Measurements from ENCODE around the gene TMEM183A. TPM values are rescaled to one million over a fixed set of nuclear protein-coding genes. Genes with fewer than 3 reads are reported as not detected.
A peak's percentile ranks its signal among the peaks of the same experiment; 100 is the strongest.

TMEM183A gene
- total and polyA plus RNA-seq, 10 of the 15 experiments (the other 5 are each of a cell fraction or from before 2014, with no cell fraction given) = 12.3 to 103 (median 66.3) TPM

DNA sequence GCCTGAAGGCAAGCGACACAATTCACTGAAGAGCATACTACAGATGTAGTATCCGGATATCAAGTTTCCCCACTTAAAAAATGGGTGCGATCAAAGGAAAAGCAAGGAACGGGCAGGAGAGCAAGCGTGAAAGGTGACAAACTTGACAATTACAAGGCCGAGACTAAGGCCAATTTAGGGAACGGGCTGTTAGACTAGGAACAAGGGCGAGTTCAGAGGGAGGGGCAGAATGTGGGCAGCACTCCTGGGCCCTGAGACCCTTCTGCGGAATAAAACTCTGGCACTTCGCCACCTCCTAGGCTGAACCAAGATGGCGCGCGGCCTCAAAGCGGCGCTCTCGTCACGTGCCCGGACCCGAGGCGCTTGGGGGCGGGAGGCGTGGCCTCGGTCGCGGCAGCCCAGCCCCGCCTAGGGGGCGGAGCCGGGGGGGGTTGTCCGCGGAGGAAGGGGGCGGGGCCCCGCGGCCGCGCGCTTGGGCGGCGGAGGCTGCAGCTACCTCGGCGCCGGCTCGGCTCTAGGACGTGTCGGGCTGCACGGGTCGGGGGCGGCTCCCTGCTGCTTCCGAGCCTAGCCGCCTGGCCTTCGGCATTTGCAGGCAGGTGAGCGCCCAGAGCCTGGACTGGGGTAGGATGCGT, 19.0 kb downstream of the TMEM183A start, which contains the start of gene PPFIA4 (continued):
- no peak for TF ChIP-seq PBX3 (IDR thresholded peaks at IDR 0.05; ENCODE audit: insufficient replicate concordance, low read depth, low read length)
- TF ChIP-seq CREM (IDR thresholded peaks at IDR 0.05; ENCODE audit: low read depth) = 0 out of 2 replicates have a peak, but pooled peaks have one; percentile 10

- H3K27ac ChIP-seq (ENCODE audit: control insufficient read depth, insufficient read depth) = no peak overlapping the region
- in situ Hi-C loops (cut with MboI) (no loop called here), intact Hi-C loops (cut with micrococcal nuclease; ENCODE audit: unreplicated experiment) (no loop called here)
- no peaks in the 10 kb centered on the region; a peak in 2 of 4 replicates for H3K27me3 ChIP-seq (replicated peaks in 1 of 2; ENCODE audit: control insufficient read depth in 2 of 2, insufficient read depth in 2 of 2, low read length in 1 of 2)
- BruUV-seq (replicated peaks) = no TSS peak
- no peak for FAIRE-seq
- H3K9me3 ChIP-seq (replicated peaks; ENCODE audit: control insufficient read depth, insufficient read depth, low read length) = no peaks in the 10 kb centered on the region
- no peak for TF ChIP-seq USF2 (IDR thresholded peaks at IDR 0.05; ENCODE audit: borderline replicate concordance, low read depth, low read length)
- TF ChIP-seq, protein P1, sequence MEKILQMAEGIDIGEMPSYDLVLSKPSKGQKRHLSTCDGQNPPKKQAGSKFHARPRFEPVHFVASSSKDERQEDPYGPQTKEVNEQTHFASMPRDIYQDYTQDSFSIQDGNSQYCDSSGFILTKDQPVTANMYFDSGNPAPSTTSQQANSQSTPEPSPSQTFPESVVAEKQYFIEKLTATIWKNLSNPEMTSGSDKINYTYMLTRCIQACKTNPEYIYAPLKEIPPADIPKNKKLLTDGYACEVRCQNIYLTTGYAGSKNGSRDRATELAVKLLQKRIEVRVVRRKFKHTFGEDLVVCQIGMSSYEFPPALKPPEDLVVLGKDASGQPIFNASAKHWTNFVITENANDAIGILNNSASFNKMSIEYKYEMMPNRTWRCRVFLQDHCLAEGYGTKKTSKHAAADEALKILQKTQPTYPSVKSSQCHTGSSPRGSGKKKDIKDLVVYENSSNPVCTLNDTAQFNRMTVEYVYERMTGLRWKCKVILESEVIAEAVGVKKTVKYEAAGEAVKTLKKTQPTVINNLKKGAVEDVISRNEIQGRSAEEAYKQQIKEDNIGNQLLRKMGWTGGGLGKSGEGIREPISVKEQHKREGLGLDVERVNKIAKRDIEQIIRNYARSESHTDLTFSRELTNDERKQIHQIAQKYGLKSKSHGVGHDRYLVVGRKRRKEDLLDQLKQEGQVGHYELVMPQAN (conservative IDR thresholded peaks at IDR 0.05) = 0 out of 2 replicates have a peak, but pooled peaks have one; percentile 72
- TF ChIP-seq SIN3A (IDR thresholded peaks at IDR 0.05; ENCODE audit: low read depth, low read length) = 0 out of 2 replicates have a peak, but pooled peaks have one; percentile 25
- TF ChIP-seq HDGF (IDR thresholded peaks at IDR 0.05) = peak; percentile 31; the same call in 1 of the 2 replicates
- 0 out of 2 replicates have a peak, but pooled peaks have one; percentile 51 for TF ChIP-seq GATAD2B (conservative IDR thresholded peaks at IDR 0.05; ENCODE audit: low read depth)
- TF ChIP-seq LARP7 (IDR thresholded peaks at IDR 0.05) = peak; percentile 60
- TF ChIP-seq CHD4 (IDR thresholded peaks at IDR 0.05) = no peak
- TF ChIP-seq WRNIP1 (IDR thresholded peaks at IDR 0.05; ENCODE audit: borderline replicate concordance, low read depth, low read length) = no peak
- TF ChIP-seq DPF2 (IDR thresholded peaks at IDR 0.05) = peak; percentile 48; the same call in 1 of the 2 replicates
- TF ChIP-seq SMARCA5 (IDR thresholded peaks at IDR 0.05) = 0 out of 2 replicates have a peak, but pooled peaks have one; percentile 6
- no peak for TF ChIP-seq POLR2A (IDR thresholded peaks at IDR 0.05; ENCODE audit: low read depth, low read length)
- ChIA-PET RAD21 (ENCODE audit: unreplicated experiment) (interaction anchor here (0.9 to 1.2 kb wide), 3 partner anchors 20 to 243 kb away, joined by 3 to 7 read pairs (median 4); partner anchors contain the start of gene TMEM183A), SMC1A (ENCODE audit: uncharacterized antibody, unreplicated experiment) (interaction anchor here (0.7 to 1.4 kb wide), 2 partner anchors 8 to 12 kb away, joined by 3 to 7 read pairs; no protein-coding TSS in a partner anchor), POLR2A (interaction anchor here (0.5 to 3.0 kb wide), 5 partner anchors 9 to 611 kb away, joined by 3 to 21 read pairs (median 5); partner anchors contain the start of gene TMEM183A), CTCF (interaction anchor here (0.5 to 4.7 kb wide), 11 partner anchors 10 to 242 kb away, joined by 3 to 52 read pairs (median 4); no protein-coding TSS in a partner anchor)
- peaks cover 2% of the 10 kb centered on the region; the same call in 1 of the 2 replicates for H3K79me2 ChIP-seq (ENCODE audit: control insufficient read depth, insufficient read depth, low read length)
- peak overlapping the region; percentile 93 for H3K4me2 ChIP-seq (ENCODE audit: control insufficient read depth, insufficient read depth)
- peak; percentile 35 for ATAC-seq
- H3K36me3 ChIP-seq (ENCODE audit: control insufficient read depth in 2 of 2, insufficient read depth in 2 of 2, low read length in 1 of 2) = peaks cover 1 to 7% of the 10 kb centered on the region in 2 experiments
- WGBS (ENCODE audit: insufficient coverage, insufficient replicate concordance, low lambda C conversion rate, missing lambda C conversion rate) = 30% methylated on average over 39 of the region's 46 CpGs
- H3K4me1 ChIP-seq (ENCODE audit: control insufficient read depth, insufficient read depth, low read length) = no peaks in the 10 kb centered on the region; the same call in none of the 2 replicates
- peak overlapping the region; percentile 93 for H3K4me3 ChIP-seq
- H3K9ac ChIP-seq (ENCODE audit: control insufficient read depth, insufficient read depth, low read length) = peak overlapping the region; percentile 62
- no peak for DNase-seq (ENCODE audit: low read depth, low spot score)
- no peaks in the 10 kb centered on the region for H4K20me1 ChIP-seq (ENCODE audit: control insufficient read depth, insufficient read depth)
- peak overlapping the region; percentile 85 for H2AFZ ChIP-seq (ENCODE audit: control insufficient read depth, low read depth, low read length)
Measured at GRCh38 chr1:203026666-203027663, 19.8 kb downstream of the TMEM183A start.

Measured in GM12878 (cell line).